Heart left ventricle (tissue), 13 donors: ENCODE data around the gene NAA40.

Experiments
- POLR2A ChIP-seq, 2 donors: fragments of 450-650 bp; IDR thresholded peaks; one replicate each; pipeline ENCODE4 v1.6.1; 2017; ENCODE audit warnings: antibody characterized with exemption in 2 of 2, mild to moderate bottlenecking in 2 of 2, moderate library complexity in 2 of 2
- TF ChIP-seq, protein P1 (sequence below), 12 donors: fragments of 200-600 bp; sonication (generic) in 4 of 12; IDR thresholded peaks; one replicate each; pipeline versions ENCODE4 v1.5.0 to v1.8.0; 2018 to 2022; ENCODE audit warnings: antibody characterized with exemption in 12 of 12, mild to moderate bottlenecking in 5 of 12
- donor health status: ischemic (EF 13 %, LVEDD 7.1; RV severe dilation, severe dysfunction).
- donor health status: DM: no; HTN: yes; CAD: no.
- donor health status: DM: no; HTN: no; CAD: no.
- donor health status: ischemic (EF 25% LVEDD 6.9; RV normal size, moderate dysfunction).
- donor health status: ischemic (EF 25% LVEDD 5.7; RV mildly dilated, moderate dysfunction).
- donor health status: ischemic (EF 35%, LVEDD 5.7; RV mildly dilated, moderate dysfunction).
- donor health status: nonischemic (EF 11% LVEDD 7.7; RV severe dilation, severe dysfunction).
- donor health status: DM: yes; HTN: yes; CAD: no.
- donor health status: PGD.
- donor health status: ischemic (EF 29% LVEDD 5.4; RV normal size, mild dysfunction).
- donor health status: nonischemic (EF 23%, LVEDD 6.1; RV moderate dilation, normal function).

DNA sequence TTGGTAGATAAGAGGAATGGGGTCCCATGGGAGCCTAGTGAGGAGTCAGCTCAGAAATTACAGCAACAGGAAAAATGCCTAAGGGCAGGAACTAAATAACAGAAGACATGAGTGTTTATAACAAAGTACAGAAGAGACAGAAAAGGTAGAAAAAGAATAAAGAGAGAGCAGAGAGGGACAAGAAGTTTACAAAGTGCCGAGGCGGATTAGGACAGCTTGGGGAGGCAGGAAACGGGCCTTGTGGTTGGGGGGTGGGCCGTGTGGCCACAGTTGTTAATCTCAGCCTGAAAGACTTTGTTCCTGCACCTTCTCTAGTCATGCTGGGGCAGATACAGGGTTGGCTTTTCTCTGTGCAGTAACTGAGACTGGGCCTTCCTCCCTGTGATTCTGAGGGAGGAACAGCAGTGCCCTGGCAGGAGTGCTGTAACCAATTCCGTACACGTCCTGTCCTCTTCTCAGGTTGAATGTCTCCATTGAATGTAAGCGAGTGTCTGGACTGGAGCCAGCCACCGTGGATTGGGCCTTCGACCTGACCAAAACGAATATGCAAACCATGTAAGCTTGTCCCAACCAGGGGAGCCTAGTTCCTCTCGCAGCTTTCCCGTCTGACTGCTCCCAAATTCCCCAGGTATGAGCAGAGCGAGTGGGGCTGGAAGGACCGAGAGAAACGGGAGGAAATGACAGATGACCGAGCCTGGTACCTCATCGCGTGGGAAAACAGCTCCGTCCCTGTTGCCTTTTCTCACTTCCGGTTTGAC, 13.2 kb downstream of the NAA40 start:
- TF ChIP-seq POLR2A (IDR thresholded peaks at IDR 0.05) = no peak
- TF ChIP-seq, protein P1, sequence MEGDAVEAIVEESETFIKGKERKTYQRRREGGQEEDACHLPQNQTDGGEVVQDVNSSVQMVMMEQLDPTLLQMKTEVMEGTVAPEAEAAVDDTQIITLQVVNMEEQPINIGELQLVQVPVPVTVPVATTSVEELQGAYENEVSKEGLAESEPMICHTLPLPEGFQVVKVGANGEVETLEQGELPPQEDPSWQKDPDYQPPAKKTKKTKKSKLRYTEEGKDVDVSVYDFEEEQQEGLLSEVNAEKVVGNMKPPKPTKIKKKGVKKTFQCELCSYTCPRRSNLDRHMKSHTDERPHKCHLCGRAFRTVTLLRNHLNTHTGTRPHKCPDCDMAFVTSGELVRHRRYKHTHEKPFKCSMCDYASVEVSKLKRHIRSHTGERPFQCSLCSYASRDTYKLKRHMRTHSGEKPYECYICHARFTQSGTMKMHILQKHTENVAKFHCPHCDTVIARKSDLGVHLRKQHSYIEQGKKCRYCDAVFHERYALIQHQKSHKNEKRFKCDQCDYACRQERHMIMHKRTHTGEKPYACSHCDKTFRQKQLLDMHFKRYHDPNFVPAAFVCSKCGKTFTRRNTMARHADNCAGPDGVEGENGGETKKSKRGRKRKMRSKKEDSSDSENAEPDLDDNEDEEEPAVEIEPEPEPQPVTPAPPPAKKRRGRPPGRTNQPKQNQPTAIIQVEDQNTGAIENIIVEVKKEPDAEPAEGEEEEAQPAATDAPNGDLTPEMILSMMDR (IDR thresholded peaks at IDR 0.05) = no peak
